ENCODE results near the gene GPX4.

GPX4 gene

DNA sequence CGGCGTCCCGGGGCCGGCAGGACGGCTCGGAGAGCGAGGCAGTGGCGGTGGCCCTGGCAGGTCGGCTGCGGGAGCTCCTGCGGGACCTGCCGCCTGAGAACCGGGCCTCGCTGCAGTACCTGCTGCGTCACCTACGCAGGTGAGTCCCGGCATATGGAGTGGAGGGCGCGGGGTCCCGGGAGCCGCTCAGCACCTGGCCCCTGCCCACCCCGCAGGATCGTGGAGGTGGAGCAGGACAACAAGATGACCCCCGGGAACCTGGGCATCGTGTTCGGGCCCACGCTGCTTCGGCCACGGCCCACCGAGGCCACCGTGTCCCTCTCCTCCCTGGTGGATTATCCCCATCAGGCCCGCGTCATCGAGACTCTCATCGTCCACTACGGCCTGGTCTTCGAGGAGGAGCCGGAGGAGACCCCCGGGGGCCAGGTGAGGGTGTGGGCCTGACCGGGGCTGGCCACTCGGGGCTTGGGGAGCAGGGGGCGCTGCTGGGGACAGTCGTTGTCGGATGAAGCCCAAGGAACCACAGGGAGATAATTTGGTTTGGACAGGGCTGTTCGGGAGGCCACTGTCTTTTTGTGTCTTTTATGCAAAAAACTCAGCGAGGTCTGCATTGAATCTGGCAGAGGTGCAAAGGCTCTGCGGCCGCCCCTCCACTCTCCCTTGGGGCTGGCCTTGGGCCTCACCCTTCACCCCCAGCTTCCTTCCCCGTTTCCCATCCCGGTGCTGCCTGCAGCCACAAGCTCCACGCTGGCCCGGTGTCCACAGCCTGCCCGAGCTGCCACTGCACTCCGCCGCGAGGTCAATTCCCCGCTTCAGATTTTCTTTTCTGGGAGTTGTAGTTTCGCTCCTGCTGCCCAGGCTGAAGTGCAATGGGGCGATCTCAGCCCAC, 20.6 kb upstream of the GPX4 start:
- TF ChIP-seq, protein P1, sequence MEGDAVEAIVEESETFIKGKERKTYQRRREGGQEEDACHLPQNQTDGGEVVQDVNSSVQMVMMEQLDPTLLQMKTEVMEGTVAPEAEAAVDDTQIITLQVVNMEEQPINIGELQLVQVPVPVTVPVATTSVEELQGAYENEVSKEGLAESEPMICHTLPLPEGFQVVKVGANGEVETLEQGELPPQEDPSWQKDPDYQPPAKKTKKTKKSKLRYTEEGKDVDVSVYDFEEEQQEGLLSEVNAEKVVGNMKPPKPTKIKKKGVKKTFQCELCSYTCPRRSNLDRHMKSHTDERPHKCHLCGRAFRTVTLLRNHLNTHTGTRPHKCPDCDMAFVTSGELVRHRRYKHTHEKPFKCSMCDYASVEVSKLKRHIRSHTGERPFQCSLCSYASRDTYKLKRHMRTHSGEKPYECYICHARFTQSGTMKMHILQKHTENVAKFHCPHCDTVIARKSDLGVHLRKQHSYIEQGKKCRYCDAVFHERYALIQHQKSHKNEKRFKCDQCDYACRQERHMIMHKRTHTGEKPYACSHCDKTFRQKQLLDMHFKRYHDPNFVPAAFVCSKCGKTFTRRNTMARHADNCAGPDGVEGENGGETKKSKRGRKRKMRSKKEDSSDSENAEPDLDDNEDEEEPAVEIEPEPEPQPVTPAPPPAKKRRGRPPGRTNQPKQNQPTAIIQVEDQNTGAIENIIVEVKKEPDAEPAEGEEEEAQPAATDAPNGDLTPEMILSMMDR (IDR thresholded peaks at IDR 0.05; ENCODE audit: low read depth, low read length): no peak
- DNase-seq (ENCODE audit: extremely low read depth, low read depth): no peak

DNA sequence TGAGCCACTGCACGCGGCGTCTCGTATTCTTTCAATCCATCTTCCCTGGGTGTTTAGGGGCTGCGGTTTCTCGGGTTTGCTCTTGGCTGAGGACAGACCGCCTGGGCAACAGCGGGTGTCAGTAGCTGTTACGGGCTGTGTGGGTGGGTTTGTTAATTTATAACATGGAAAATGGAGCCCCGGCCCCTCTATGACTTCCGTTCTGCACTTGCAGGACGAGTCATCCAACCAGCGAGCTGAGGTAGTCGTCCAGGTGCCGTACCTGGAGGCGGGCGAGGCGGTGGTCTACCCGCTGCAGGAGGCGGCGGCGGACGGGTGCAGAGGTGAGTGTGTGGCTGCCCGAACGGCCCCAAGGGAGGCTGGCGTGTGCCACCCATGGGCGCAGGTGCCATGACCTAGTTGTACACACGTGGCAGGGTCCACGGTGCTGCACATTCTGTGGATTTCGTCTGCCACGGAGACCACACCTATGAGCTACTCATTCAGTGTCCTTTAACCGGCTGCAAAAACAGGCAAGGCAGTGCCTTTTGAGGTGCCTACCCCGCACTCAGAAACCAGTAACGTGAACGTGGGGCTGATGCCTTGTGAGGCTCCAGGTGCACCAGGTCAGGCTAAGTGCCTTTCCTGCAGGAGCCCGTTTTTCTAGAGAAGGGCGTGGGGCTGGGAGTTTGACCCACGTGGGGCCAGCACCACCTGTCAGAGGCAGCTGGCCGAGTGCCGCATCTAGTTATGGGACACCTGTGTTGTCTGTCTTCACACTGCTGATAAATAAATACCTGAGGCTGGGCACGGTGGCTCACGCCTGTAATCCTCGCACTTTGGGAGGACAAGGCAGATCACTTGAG, 19.5 kb upstream of the GPX4 start:
- no peak for DNase-seq (ENCODE audit: extremely low read depth, low read depth)
- TF ChIP-seq, protein P1 (IDR thresholded peaks at IDR 0.05; ENCODE audit: low read depth, low read length): no peak

DNA sequence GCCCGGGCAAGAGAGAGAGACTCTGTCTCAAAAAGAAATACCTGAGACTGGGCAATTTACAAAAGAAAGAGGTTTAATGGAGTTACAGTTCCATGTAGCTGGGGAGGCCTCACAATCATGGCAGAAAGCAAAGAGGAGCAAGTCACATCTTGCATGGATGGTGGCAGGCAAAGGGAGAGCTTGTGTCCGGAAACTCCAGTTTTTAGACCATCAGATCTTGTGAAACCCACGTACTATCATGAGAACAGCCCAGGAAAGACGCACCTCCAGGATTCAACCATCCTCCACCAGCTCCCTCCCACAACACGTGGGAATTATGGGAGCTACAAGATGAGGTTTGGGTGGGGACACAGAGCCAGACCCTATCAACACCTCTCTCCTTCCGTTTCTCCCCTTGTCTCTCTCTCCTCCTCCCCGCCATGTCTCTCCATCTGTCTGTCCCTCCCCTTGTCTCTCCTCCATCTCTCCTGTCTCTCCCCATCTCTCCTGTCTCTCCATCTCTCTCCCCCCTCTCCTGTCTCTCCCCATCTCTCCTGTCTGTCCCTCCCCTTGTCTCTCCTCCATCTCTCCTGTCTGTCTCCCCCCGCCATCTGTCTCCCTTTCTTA, 18.6 kb upstream of the GPX4 start:
- TF ChIP-seq, protein P1 (IDR thresholded peaks at IDR 0.05; ENCODE audit: low read depth, low read length): no peak

DNA sequence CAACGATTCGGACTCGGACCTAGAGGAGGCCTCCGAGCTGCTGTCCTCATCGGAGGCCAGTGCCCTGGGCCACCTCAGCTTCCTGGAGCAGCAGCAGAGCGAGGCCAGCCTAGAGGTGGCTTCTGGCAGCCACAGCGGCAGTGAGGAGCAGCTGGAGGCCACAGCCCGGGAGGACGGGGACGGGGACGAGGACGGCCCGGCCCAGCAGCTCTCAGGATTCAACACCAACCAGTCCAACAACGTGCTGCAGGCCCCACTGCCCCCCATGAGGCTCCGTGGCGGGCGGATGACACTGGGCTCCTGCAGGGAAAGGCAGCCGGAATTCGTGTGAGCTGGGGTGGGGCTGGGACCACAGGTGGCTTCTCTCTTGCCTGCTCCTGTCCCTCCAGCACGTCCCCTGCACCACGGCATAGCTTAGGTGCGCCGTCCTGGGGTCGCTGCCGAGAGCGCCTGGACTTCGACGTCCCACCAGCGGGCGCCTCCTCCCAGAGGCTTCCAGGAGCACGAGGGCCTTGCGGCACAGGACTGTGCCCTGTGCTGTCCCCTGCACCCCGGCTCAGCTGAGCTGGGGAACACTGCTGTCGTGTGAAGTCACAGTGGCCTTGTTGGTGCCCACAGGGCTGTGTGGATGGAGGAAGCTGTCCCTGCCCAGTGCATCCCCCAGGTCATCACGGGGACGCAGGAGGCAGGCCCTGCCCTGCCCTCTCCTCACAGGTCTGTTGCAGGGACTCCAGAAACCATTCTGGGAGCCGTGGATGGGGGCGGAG, 17.9 kb upstream of the GPX4 start:
- DNase-seq (ENCODE audit: extremely low read depth, low read depth): no peak
- TF ChIP-seq, protein P1 (IDR thresholded peaks at IDR 0.05; ENCODE audit: low read depth, low read length): no peak

More for the DNA sequence above, 18.6 kb upstream of the GPX4 start:
- DNase-seq (ENCODE audit: extremely low read depth, low read depth): no peak

- TF ChIP-seq, protein P1 (IDR thresholded peaks at IDR 0.05; ENCODE audit: low read depth, low read length): no peak
- no peak for DNase-seq (ENCODE audit: extremely low read depth, low read depth)
Observed at GRCh38 chr19:1086613-1087012, 17.2 kb upstream of the GPX4 start.

- TF ChIP-seq, protein P1 (IDR thresholded peaks at IDR 0.05; ENCODE audit: low read depth, low read length): no peak
- no peak for DNase-seq (ENCODE audit: extremely low read depth, low read depth)
Observed at GRCh38 chr19:1087813-1088415, 15.9 kb upstream of the GPX4 start.
